ENCODE results near the gene MXD1.

The MXD1 gene

GRCh38 chr2:69952336-69953115, 37.6 kb downstream of the MXD1 start:
- no peak for DNase-seq (ENCODE audit: low read depth in 2 of 3, low spot score in 1 of 3)

- DNase-seq (ENCODE audit: low read depth in 2 of 3, low spot score in 1 of 3), result no peak
These were observed 39.2 kb downstream of the MXD1 start for GRCh38 chr2:69954084-69954483.

- DNase-seq (ENCODE audit: low read depth in 2 of 3, low spot score in 1 of 3), result no peak
These were observed 40.1 kb downstream of the MXD1 start for GRCh38 chr2:69955029-69955428.

DNA sequence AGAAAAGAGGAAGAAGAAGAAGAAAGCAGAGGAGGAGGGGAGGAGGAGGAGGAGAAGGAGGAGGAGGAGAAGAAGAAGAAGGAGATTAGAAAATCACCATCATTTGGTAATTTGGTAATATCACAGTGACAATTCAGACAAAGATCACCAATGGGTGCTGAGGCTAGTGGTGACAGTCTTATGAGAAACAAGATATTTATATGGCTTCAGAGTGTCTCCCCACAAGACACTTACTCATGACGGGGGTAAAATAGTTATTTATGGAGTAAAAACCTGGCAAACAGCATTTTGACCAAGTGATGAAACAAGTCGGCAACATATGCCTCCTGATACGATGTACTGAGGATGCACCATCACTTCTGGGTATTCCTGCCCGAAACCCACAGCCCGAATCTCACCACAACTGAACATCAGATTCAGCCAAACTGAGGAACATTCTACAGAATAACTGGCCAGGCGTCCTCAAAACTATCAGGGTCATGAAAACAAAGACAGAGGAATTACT, 41.6 kb downstream of the MXD1 start:
- DNase-seq (ENCODE audit: low read depth in 2 of 3, low spot score in 1 of 3), result no peak

GRCh38 chr2:69957965-69958364, 43.1 kb downstream of the MXD1 start:
- no peak for DNase-seq (ENCODE audit: low read depth in 2 of 3, low spot score in 1 of 3)

DNA sequence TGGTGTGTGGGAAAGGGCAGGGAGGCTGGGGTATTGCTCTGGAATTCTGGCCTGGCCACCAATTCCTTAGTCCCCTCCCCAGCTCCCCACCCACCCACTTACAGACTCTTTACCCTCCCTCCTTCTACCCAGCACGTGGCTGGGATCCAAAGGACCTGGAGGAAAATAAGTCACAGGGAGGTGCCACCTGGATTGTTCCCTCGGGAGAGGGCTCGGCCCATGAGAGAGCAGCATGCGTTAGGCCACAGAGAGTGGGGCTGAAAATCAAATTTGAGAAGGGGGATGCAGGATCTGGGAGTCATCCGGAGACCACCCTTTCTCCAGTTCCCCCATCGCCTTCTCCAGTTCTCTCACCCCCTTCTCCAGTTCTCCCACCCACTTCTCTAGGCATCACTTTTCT, 43.6 kb downstream of the MXD1 start:
- no peak for DNase-seq (ENCODE audit: low read depth in 2 of 3, low spot score in 1 of 3)

- DNase-seq (ENCODE audit: low read depth in 2 of 3, low spot score in 1 of 3), result no peak
These were observed 44.5 kb downstream of the MXD1 start for GRCh38 chr2:69959425-69959824.

- DNase-seq (ENCODE audit: low read depth in 2 of 3, low spot score in 1 of 3), result no peak
These were observed 45.9 kb downstream of the MXD1 start for GRCh38 chr2:69960821-69961220.

- DNase-seq (ENCODE audit: low read depth in 2 of 3, low spot score in 1 of 3), result no peak
These were observed 46.6 kb downstream of the MXD1 start, which contains the start of gene ASPRV1 for GRCh38 chr2:69961496-69961895. ASPRV1 (minus strand) TSS chr2:69961631; CDS start chr2:69961436, 195 bp downstream.

GRCh38 chr2:69962986-69963730, 48.2 kb downstream of the MXD1 start:
- no peak for DNase-seq (ENCODE audit: low read depth in 2 of 3, low spot score in 1 of 3)

DNA sequence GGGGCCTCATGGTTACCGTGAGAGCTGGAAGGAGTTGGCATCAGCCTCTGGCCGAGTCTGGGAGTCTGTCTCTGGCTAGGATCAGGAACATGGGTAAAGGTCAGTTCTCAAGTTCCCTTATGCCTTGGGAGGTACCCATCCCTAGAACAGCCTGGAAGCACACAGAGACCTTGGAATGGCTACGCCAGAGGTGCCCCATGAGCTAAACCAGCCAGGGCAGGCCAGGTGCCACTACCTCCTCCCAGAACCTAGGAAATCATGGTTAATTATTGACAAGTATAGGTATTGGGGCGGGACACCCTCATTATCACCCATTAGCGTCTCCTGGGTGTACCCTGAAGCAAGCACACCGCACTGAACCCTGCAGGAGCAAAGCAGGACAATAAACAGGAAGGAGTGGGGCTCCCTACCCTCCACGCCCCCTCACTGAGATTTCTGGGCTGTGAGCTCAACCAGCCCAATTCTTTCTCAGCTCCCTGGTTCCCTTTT, 49.5 kb downstream of the MXD1 start:
- no peak for DNase-seq (ENCODE audit: low read depth in 2 of 3, low spot score in 1 of 3)

- no peak for DNase-seq (ENCODE audit: low read depth in 2 of 3, low spot score in 1 of 3)
These were observed 51.0 kb downstream of the MXD1 start for GRCh38 chr2:69965756-69966445.

- no peak for DNase-seq (ENCODE audit: low read depth in 2 of 3, low spot score in 1 of 3)
These were observed 51.6 kb downstream of the MXD1 start for GRCh38 chr2:69966496-69966895.

DNA sequence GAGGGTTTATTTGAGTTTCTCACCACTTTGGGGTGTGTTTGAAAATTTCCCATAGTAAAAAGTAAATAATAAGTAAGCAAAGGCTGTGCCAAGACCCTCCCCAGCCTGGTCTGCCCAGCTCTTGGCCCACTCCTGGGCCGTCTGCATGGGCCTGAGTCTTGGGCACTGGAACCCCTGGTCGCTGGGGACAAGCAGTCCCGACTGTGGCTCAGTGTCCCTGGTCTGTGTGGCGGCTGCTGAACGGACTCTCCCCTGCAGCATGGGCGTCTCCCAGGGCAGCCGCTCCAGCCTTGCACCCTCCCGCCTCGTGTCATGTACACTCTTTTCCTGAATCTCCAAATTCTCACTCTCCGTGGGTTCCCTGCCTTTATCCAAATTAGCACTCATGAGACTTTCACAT, 53.7 kb downstream of the MXD1 start:
- DNase-seq (ENCODE audit: low read depth in 2 of 3, low spot score in 1 of 3), result no peak

GRCh38 chr2:69969126-69969983, 54.4 kb downstream of the MXD1 start:
- DNase-seq (ENCODE audit: low read depth in 2 of 3, low spot score in 1 of 3), result no peak

GRCh38 chr2:69969991-69970390, 55.1 kb downstream of the MXD1 start:
- DNase-seq (ENCODE audit: low read depth in 2 of 3, low spot score in 1 of 3), result no peak

DNA sequence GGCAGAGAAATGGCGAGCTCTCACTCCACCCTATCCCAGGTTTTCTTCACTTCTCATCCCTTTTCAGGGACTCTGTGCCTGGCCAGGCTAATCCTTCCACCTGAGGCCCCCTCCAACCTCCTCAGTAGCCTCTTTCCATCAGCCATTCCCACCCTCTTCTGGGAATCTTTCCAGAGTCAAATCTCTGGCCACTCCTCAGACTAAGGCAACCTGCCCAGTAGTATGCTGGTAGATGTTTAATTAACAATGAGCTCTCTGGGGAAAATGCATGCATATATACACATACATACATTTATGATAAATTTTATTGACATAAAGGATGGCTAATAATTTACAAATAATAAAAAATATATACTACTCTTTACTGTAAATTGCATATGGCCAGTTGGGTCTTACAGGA, 57.9 kb downstream of the MXD1 start:
- no peak for DNase-seq (ENCODE audit: low read depth in 2 of 3, low spot score in 1 of 3)

GRCh38 chr2:69973335-69973735, 58.4 kb downstream of the MXD1 start:
- no peak for DNase-seq (ENCODE audit: low read depth in 2 of 3, low spot score in 1 of 3)

DNA sequence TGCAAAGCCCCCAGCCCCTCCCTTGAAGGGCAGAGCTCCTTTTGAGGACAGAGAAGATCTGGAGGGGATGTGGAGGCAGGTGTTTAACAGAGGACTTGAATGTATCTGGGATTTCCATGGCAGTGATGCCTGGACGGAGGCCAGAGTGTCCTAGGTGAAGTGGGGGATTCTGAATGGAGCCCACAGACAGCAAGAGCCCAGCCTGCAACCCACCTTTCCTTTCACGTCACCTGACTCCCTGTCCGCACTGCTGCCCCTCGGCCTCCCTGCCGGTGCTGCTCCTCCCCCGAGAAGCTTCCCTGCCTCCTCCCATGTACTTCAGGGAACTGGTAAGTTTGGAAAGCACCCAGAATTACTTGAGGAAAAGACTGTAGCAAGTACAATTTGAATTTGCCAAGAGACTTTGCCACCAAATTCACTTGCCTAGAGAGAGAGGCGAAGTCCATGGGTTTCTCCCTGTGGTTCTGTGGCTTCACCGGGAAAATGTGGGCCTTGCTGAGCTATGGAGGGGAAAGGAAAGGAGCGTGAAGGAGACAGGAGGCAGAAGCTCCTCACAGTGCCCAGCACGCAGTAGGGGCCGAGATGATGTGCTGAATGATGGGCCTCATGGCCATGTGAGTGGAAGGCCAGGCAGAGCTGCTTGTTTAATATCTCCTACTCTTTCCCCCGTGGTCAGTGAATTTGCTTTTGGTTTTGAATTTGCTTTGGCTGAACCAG, 60.4 kb downstream of the MXD1 start:
- DNase-seq (ENCODE audit: low read depth in 2 of 3, low spot score in 1 of 3), result no peak

- no peak for DNase-seq (ENCODE audit: low read depth in 2 of 3, low spot score in 1 of 3)
These were observed 61.0 kb downstream of the MXD1 start for GRCh38 chr2:69975853-69976462.

Data from stimulated activated CD4-positive, alpha-beta T cell treated with anti-CD3 and anti-CD28 coated beads, Interleukin-12 subunit alpha, Interleukin-12 subunit beta, amount 100 ng/mL, for 48 hours (primary cell).